GM12874 (cell line): ENCODE results near the gene OR2T34.

Experiments
- CTCF ChIP-seq: IDR thresholded peaks from 2 replicates; pipeline ENCODE4 v1.5.1; 2011; ENCODE audit warnings: low read depth, mild to moderate bottlenecking, control low read depth, low read length, moderate library complexity; ENCODE audit not compliant: insufficient read depth

OR2T34 gene

GRCh38 chr1:248599396-248599795 lies 24.8 kb upstream of the OR2T34 start:
- TF ChIP-seq CTCF = no peak

- TF ChIP-seq CTCF = no peak
Measured at GRCh38 chr1:248597589-248597988, 23.0 kb upstream of the OR2T34 start, which contains the start of gene OR2T10. OR2T10 (minus strand) TSS chr1:248597700; CDS start chr1:248593768, 3,932 bp downstream.

GRCh38 chr1:248596615-248597014 lies 22.1 kb upstream of the OR2T34 start:
- TF ChIP-seq CTCF = no peak

GRCh38 chr1:248593226-248593625 lies 18.7 kb upstream of the OR2T34 start:
- no peak for TF ChIP-seq CTCF

- no peak for TF ChIP-seq CTCF
Measured at GRCh38 chr1:248592655-248593054, 18.1 kb upstream of the OR2T34 start.

GRCh38 chr1:248590055-248590454 lies 15.5 kb upstream of the OR2T34 start:
- TF ChIP-seq CTCF = no peak

- TF ChIP-seq CTCF = no peak
Measured at GRCh38 chr1:248589334-248589733, 14.8 kb upstream of the OR2T34 start.

- no peak for TF ChIP-seq CTCF
Measured at GRCh38 chr1:248585266-248585665, 10.7 kb upstream of the OR2T34 start.
